ENCODE results near the gene TRH.
A peak's percentile ranks its signal among the peaks of the same experiment; 100 is the strongest.
"Not testable (repeated sequence)": the region's sequence is repeated elsewhere in the genome, so short reads cannot be mapped to it uniquely, and the experiment has no call there.

The TRH gene

GRCh38 chr3:129966876-129967275 is 7.6 kb upstream of the TRH start:
- DNase-seq, result no peak

- no peak for DNase-seq
These were observed 6.8 kb upstream of the TRH start for GRCh38 chr3:129967761-129968160.

GRCh38 chr3:129971351-129972052 is 3.0 kb upstream of the TRH start:
- no peak for DNase-seq

- no peak for DNase-seq
These were observed 2.2 kb upstream of the TRH start for GRCh38 chr3:129972301-129972700.

- no peak for DNase-seq
These were observed 512 bp upstream of the TRH start for GRCh38 chr3:129973853-129974563.

- DNase-seq, result peak; percentile 19
These were observed 549 bp downstream of the TRH start for GRCh38 chr3:129974833-129975704.

GRCh38 chr3:129975705-129976048 is 1.2 kb downstream of the TRH start:
- DNase-seq, result no peak

GRCh38 chr3:129976286-129976685 is 1.8 kb downstream of the TRH start:
- no peak for DNase-seq

- DNase-seq, result no peak
These were observed 3.6 kb downstream of the TRH start for GRCh38 chr3:129978123-129978522.

- DNase-seq, result no peak
These were observed 5.4 kb downstream of the TRH start for GRCh38 chr3:129979905-129980304.

GRCh38 chr3:129983561-129983960 is 9.0 kb downstream of the TRH start:
- DNase-seq, result no peak

- no peak for DNase-seq
These were observed 9.6 kb downstream of the TRH start for GRCh38 chr3:129984125-129984524.

GRCh38 chr3:129985113-129985512 is 10.6 kb downstream of the TRH start:
- DNase-seq, result no peak

GRCh38 chr3:129988429-129988828 is 13.9 kb downstream of the TRH start:
- DNase-seq, result no peak

- DNase-seq, result no peak
These were observed 14.9 kb downstream of the TRH start for GRCh38 chr3:129989414-129989813.

- DNase-seq, result no peak
These were observed 18.3 kb downstream of the TRH start for GRCh38 chr3:129992781-129993180.

GRCh38 chr3:129994883-129995559 is 20.5 kb downstream of the TRH start:
- no peak for DNase-seq

- DNase-seq, result no peak
These were observed 21.6 kb downstream of the TRH start for GRCh38 chr3:129996073-129996472.

GRCh38 chr3:129999176-129999575 is 24.7 kb downstream of the TRH start:
- not testable (repeated sequence) for DNase-seq

GRCh38 chr3:130002666-130003598 is 28.4 kb downstream of the TRH start:
- peak; percentile 70 for DNase-seq

- no peak for DNase-seq
These were observed 36.0 kb downstream of the TRH start for GRCh38 chr3:130010556-130010955.

GRCh38 chr3:130012108-130012507 is 37.6 kb downstream of the TRH start:
- DNase-seq, result not testable (repeated sequence)

Data from activated naive CD4-positive, alpha-beta T cell treated with anti-CD3 and anti-CD28 coated beads, Interleukin-2, amount 50 U/mL, for 16 hours (primary cell).